ENCODE measurements around the gene PDIK1L.

The PDIK1L gene

DNA sequence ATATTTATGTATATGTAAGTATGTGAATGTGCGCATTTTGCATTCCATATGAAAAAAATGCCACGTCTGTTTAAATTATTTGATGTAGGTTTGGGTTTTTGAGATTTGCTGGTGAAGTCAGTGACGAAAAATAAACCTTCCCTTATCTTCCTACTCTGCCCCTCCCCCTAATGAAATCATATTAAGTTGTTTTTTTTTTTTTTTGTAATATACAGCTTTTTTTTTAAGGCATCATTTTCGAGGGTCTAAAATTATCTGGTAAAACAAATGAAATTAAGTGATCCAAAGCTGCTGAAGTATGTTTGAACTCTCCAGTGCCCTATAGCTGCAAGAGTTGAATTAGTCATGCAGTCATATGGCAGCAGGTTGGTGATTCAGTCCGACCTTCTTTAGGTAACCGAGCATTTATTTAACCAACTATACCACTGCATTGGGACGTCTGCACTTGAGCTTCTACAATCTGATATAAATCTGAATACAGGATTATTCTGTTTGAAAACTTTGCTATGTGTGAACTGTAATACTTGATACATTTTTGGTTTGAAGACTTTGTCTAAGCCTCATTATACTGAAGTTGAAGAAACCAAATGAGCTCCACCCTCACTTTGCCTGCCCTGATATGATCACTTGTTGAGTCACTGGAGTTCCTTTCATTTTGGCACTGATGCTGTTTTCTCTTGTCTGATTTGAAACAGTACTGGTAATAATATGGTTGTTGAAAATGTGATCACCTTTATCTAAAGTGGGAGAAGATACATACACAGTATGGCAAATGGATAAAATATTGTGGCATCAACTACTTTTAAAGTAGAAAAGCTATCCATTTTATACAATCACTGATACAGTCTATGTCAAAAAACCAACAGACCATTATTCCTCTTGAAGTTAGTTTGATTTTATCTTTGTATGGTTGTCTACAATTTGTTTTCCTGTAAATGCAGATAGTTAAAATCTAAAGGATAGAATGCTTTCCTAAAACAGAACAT lies 11.7 kb downstream of the PDIK1L start:
- no peak for DNase-seq (ENCODE audit: low spot score)

DNA sequence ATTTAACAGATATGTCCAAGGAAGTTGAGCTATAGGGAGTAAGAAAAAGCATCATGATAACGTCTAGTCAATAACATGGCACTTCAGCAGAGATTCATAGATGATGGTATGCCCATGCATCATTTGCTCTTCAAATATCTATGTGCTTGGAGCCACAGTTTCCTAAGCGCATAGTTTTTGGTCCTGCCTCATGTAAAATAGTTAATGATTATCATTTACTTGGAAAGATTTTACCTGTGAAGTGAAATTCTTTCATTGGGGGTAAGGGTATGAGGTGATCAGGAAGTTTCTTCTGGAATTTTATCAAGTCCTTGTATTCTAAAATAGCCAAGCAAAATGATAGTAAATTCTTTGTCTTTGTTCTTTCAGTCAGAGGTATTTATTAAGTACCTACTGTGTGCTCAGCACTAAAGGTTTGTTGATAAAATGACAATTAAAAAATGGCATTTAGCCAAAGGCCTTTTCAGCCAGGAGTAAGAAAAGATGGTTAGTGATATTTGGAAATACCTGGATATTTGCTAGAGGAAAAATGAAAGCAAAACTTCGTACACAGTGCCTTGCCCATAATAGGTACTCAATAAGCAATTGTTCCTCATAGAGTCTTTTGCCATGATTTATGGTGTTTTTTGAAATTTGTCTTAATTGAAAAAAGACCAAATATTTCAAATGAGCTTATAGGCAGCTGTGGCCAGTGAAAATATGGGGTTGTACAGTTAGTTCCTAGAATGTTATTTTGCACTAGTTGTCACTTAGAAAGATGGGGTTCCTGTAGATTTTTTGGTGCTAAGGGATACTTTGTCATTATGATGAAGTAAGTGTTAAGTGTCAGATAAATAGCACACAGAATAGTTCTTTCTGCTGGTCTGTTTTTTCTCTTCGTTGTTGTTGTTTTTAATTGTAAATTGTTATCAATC lies 13.1 kb downstream of the PDIK1L start:
- DNase-seq (ENCODE audit: low spot score), result no peak

DNA sequence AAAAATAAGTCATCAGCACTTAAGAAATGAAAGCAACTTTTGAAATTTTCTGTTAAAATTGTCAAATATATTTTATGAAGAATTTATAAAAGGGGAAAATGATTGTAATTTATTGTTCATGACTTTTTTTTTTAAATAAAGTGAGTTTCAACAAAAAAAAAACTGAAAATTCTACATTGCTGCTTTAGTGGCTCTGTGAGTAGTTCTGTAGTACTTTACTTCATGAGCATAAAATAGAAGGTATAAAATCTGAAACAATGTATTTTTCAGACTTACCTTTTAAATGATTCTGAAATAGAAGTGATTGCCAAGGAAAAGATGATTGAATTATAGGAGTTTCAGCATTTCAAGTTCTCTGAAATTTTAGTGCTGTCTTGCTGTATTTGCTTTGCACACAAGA lies 13.8 kb downstream of the PDIK1L start:
- no peak for DNase-seq (ENCODE audit: low spot score)

DNA sequence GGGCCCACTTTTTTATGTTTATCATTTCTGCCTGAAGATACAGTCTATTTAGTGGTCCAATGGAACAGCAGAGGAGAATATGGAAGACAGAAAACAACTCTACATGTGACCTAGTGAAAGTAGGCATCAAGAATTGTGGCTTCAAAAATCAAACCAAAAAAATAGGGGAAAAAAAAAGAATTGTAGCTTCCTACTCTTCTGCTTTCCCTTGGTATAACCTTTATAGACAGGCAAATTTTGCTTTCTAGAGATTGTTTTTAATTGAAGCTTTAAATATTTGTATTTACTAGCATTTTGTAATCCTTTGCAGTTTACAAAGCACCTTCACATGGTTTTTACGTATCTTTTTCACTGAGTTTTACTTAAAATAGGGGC lies 14.3 kb downstream of the PDIK1L start:
- no peak for DNase-seq (ENCODE audit: low spot score)

DNA sequence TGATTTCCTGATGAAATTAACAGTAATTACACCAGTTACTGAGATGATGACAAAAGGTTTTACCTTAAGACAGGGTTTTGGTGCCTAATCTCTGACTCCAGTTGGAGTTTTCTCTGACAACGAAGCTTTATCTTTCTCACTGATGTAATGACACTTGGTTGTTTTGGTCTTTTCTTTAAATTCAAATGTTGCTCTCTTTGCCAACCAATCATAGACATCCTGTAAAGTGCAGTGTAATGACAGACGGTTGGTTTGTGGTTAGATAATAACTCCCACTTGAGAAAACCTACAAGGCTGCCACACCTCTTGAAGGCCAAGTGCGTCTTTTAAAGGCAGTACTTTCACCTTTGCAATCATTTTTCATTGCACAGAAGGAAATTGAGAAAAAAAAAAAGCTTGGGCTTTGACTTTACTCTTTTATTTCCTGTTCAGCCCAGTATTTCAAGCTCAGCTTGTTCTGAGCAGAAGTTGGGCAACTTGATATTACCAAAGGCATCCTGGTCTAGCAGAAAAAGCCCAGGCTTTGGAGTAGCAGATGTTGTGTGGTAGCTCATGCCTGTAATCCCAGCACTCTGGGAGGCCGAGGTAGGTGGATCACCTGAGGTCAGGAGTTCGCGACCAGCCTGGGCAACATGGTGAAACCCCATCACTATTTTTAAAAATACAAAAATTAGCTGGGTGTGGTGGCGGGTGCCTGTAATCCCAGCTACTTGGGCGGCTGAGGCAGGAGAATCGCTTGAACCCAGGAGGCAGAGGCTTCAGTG lies 14.9 kb downstream of the PDIK1L start:
- DNase-seq (ENCODE audit: low spot score), result no peak

DNA sequence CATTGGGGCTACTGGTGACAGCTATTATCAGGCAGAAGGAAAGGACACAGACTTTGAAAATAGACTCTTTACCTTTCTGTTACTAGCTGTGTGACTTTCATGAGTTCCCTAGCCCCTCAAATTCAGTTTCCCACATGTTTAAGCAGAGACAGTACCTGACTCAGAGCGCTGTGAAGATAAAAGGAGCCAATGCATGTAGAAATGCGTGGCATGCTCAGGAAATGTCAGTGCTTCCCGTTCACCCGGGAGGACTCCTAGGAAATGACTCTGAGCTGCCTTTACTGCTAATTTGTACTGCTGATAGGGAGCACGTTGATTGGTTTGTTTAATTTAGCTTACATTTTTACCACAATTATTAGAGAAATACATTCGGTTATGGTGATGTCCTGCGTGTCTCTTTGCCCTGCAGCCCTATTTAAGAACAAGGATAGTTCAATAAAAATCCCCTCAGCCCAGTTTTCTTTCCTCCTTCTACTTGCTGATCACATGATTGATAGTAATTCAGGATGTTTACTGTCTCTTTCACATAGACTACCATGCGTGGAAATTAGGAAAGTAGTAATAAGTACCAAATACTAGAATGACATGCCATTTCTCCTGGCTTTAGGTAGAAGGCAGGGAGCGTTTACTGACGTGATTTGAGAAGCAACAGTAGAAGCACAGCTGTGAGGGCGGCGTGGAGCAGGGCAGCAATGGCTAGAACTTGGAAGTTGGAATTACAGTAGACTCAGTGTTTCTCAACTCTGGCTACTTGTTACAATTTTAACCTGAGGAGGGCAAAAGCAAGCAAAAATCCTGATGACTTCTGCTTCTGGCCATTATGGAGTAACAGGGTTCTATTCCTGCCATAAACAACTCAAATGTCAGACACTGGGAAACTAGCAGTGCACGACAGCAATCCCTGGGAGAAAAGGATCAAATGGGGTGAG lies 15.9 kb downstream of the PDIK1L start:
- DNase-seq (ENCODE audit: low spot score), result no peak

DNA sequence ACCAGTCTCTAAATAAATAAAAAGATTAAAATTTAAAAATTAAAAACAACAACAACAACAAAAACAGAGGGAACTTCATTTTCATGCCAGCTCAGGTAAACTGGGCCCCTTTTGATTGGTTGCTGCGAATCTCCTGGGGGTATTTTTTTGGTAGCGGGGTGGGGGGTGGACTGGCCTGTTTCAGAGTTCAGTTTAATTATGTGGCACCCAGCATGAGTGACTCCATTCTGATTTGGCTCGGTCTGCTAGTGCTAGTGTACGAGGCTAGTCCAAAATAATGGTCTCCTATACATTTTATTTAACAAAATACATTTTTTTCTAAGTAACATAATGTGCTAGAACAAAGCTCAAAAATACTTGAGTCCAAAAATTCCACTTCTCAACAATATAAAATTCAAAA lies 18.2 kb downstream of the PDIK1L start:
- DNase-seq (ENCODE audit: low spot score), result no peak

DNA sequence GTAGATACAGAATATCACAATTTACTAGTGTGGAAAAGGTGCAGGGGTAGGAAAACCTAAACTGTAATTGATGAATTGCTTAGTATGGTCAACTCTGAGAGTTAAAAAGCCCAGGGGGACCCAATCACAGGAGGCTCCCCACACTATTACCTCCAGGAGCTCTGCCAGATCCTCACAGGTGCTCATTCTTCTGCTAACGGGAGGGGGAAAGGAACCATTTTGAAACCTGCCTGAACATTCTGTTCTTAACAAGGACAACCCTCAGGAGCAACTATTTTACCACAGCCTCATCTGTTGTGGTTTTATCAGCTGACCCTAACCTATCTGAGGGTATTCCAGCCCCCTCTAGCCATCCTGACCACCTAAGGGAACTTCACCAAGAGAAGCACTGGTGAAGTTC lies 19.1 kb downstream of the PDIK1L start:
- no peak for DNase-seq (ENCODE audit: low spot score)

DNA sequence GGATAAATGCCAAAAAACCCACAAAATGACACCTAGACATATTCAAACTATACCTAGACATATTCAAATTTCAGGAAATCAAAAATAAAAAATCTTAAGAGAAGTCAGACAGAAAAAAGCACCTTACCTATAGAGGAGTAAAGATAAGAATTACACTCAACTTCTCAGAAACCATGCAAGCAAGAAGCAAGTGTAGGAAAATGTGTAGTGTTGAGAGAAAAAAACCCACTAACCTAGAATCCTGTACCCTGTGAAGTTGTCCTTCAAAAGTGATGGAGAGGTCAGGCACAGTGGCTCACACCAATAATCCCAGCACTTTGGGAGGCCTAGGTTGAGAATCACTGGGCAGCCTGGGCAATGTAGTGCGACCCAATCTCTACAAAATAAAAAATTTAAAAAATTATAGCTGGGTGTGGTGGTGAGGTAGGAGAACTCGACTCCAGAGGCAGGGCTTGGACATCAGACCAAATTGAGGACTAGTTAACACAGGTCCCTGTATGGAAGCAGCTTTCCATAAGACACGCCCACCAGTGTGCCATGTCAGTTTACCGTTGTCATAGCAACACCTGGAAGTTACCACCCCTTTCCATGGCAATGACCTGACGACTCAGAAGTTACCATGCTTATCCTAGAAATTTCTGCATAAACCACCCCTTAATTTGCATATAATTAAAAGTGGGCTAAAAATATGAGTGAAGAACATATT lies 20.7 kb downstream of the PDIK1L start:
- DNase-seq (ENCODE audit: low spot score), result no peak

DNA sequence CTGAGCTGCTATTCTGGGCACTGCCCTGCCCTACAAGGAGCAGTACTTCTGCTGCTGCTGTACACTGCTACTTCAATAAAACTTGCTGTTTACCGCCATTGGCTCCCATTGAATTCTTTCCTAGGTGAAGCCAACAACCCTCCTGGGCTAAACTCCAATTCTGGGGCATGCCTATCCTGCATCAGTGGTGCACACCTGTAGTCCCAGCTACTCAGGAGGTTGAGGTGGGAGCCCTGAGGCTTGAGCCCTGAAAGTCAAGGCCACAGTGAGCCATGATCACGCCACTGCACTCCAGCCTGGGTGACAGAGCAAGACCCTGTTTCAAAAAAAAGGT lies 21.2 kb downstream of the PDIK1L start:
- DNase-seq (ENCODE audit: low spot score), result no peak

DNA sequence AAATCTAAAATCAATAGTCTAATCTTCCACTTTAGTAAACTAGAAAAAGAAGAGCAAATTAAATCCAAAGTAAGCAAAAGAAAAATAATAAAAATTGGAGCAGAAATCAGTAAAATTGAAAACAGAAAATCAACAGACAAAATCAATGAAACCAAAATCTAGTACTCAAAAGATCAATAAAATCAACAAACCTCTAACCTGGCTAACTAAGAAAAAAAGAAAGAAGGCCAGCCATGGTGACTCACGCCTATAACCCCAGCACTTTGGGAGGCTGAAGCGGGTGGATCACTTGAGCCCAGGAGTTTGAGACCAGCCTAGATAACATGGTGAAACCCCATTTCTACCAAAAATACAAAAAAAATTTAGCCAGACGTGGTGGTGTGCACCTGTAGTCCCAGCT lies 22.8 kb downstream of the PDIK1L start:
- DNase-seq (ENCODE audit: low spot score), result no peak

DNA sequence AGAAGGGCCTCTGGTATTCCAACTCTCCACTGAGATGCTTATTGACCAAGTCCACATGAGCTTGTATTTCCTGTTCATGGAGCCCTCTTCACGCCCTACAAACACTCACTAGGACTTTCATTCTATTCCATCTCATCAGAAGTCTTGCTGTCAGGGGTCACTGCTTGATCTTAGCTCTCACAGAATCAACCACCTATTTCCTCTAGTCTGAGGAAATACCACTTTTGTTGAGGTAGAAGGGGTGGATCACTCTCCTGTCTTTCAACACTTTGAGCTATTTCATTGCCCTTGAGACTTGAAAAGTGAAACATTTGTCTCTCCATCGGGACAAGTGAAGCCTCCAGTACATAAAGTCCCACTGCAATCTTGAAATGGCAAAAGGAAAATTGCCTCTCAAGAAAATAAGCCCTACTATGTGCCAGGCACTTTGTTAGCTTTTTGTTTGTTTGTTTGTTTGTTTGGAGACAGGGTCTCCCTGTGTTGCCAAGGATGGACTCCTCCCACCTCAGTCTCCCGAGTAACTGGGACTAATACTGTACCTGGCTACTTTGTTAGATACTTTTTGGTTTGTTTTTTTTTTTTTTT lies 27.4 kb downstream of the PDIK1L start:
- DNase-seq (ENCODE audit: low spot score), result no peak

DNA sequence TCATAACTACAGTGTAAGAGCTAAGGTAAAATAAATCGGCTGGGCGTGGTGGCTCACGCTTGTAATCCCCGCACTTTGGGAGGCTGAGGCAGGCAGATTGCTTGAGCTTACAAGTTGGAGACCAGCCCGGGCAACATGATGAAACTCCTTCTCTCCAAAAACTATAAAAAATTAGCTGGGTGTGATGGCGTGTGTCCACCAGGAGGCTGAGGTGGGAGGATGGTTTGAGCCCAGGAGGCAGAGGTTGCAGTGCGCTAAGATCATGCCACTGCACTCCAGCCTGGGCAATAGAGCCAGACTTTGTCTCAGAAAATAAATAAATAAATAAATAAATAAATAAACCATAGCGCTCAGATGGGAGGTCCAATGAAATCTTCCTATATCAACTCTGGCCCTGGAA lies 30.5 kb downstream of the PDIK1L start:
- DNase-seq (ENCODE audit: low spot score), result no peak

DNA sequence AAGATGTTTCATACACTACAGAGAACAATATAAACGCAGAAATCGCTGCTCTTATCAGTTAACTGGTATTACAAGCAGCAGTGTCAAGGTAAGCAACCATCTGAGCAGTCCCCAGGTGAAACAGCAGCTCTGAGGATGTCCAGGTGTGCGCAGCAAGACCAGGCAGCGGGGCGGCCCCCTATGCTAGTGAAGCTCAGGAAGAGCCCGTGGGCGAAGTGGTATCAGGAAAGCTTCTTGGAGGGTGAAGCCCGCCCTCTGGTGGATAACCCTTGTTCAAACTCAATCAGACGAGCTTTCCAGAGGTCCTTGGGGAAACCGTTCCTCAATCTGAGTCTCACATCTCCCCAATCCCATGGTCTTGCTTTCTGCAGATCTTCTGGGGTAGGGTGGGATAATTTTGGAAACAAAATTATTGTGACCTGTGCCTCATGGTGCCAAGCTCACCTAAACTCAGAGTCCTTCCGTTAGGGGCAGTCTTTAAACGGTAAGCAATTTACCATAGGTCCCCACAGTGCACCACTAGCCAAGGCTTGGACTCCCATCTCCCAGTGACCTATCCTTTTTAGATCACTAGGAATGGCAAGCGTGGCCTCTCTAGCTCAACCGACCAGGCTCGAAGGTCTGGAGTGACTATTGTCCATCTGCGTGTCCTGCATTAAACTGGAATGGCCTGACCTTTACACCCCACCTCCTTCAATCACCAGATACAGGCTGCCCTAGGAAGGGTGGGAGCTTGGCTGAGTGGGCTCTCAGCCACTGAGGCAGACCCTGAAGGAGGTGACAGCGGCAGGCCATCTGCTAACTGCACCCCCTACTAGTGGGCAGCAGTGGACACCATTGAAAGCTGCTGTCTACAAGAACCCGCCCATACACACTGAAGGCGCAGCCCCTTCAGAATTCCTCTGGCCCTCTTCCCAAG lies 33.7 kb downstream of the PDIK1L start:
- DNase-seq (ENCODE audit: low spot score), result peak; percentile 84

DNA sequence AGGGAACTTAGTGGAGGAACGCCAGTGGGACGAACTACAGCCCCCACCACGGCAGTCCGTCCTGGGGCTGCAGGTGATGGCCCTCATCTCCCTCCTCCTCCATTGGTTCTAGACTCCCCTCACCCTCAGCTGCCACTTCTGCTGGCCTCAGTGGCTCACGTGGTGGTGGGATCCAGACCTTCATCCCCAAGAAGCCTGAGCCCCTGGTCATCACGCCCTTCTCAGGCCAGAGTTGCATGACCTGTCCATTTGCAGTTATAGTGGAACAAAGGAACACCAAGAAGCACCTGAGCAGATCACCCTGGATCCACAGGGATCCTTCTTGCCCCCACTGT lies 34.3 kb downstream of the PDIK1L start:
- DNase-seq (ENCODE audit: low spot score), result no peak

DNA sequence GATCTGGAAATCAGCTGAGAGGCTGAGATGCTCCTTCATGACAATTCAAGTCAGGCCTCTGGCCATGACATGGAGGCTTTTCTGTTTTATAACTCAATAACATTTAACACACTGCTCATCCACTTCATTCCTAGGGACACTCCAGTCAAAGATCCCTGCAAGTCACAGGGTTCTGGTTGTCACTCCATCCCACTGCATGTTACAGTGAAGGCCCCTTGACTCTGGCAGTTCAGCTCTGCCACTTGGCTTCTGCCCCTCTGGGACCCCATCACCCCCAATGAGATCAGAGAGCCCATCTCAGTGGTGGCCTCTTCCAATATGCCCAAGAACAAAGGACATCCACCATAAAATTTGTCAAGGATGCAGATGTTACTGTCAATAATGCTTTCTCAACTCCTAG lies 37.3 kb downstream of the PDIK1L start:
- DNase-seq (ENCODE audit: low spot score), result no peak

DNA sequence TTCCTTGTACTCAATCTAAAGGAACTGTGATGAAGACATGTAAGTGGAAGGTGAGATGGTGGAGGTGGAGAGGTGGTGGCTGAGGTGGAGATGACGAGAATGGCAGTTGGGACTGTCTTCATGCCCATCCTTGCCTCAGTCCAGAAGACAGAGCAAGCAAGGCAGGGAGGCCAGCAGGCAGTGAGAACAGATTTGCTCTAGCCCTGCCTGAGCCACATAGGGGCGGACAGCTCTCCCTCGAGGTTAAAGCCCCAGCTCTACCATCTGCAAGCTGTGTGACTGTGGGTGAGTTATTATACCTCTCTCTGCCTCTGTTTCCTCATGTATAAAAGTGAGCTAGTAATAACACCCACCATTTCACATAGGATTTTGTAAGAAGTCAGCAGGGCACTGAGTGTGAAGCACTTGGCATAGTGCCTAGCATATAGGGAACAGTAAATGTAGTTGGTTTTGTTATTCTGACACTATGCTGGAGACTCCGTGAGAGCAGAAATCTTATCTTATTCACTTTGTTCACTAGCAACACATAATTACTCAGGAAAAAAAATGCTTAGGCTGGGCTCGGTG lies 42.4 kb downstream of the PDIK1L start:
- DNase-seq (ENCODE audit: low spot score), result no peak

DNA sequence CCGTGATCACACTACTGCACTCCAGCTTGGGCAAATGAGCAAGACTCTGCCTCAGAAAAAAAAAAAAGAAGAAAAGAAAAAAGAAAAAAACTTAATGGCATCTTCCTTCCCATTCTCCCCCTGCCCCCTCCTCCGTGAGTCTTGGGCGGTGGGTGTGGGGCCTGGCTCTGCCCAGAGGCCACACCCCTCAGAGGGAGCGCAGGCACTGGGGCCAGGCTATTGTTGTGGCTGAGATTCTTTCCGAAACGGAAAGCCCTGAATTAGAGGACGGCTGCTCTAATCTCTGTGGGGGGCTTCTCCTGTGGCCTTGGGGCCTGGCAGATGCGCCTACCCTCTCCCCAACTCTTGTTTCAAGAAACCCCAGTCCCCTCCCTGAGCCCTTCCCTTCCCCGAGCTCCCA lies 43.1 kb downstream of the PDIK1L start:
- DNase-seq (ENCODE audit: low spot score), result peak; percentile 72

Data from ecto neural progenitor cell (in vitro differentiated cells).